Stimulated activated CD8-positive, alpha-beta memory T cell treated with anti-CD3 and anti-CD28 coated beads, Interleukin-12 subunit alpha, Interleukin-12 subunit beta, amount 100 ng/mL, for 4 hours (primary cell): ENCODE measurements around the gene TCN1.
"Not testable (repeated sequence)": the region's sequence is repeated elsewhere in the genome, so short reads cannot be mapped to it uniquely, and the experiment has no call there.

Source experiments
- DNase-seq: peaks from one replicate; pipeline ENCODE4 v3.0.0-alpha.2; 2020; ENCODE audit warnings: low read depth

The TCN1 gene, protein sequence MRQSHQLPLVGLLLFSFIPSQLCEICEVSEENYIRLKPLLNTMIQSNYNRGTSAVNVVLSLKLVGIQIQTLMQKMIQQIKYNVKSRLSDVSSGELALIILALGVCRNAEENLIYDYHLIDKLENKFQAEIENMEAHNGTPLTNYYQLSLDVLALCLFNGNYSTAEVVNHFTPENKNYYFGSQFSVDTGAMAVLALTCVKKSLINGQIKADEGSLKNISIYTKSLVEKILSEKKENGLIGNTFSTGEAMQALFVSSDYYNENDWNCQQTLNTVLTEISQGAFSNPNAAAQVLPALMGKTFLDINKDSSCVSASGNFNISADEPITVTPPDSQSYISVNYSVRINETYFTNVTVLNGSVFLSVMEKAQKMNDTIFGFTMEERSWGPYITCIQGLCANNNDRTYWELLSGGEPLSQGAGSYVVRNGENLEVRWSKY

DNA sequence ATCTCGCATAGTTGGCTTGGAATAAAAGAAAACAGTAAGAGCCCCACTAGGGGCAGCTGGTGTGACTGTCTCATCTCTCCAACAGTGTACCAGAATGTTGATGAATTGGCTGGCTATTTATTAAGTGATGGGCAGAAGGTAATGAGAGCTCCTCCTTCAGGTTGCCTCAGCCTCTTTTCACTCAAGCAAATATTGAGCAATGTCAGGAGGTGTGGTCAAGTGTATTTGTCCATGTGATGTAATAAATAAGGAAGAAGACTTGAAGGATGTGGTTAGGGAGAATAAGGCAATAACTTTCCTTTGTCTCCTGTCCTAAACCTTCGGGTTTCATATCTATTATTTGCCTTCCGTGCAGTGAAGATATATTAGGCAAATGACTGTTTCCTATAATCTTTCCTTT is at the start of gene TCN1:
Gene TCN1 (minus strand): TSS at position 91 of the 400 bp plus-strand sequence. CDS start 17 bp downstream, at position 74.
- DNase-seq, result no peak

DNA sequence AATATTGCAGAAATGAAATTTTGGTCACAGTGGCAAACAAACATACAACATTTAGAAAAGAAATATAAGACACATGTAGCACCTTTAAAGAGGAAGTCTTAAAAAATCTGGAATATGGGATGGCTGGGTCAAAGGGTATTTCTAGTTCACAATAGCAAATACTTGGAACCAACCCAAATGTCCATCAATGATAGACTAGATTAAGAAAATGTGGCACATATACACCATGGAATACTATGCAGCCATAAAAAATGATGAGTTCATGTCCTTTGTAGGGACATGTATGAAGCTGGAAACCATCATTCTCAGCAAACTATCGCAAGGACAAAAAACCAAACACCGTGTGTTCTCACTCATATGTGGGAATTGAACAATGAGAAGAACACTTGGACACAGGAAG is 37.3 kb upstream of the TCN1 start:
- DNase-seq, result not testable (repeated sequence)

DNA sequence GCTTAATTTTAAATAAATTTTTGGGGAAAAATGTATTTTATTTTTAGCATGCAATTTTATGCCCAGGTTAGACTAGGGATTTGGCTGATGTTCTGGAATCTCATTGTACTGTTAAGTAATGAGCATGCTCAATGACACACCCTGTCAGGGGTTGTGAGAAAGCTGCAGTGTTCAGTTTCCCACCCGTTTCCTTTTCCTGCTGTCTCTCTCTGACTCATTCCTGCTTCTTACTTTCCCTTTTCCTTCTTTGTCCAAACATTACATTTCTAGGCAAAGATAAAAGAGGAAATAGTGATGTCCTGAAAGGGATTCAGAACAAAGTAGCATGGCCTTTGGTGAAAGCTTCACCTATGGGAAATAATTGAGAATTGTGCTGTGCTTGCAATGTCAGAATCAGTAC is 35.0 kb upstream of the TCN1 start:
- no peak for DNase-seq

DNA sequence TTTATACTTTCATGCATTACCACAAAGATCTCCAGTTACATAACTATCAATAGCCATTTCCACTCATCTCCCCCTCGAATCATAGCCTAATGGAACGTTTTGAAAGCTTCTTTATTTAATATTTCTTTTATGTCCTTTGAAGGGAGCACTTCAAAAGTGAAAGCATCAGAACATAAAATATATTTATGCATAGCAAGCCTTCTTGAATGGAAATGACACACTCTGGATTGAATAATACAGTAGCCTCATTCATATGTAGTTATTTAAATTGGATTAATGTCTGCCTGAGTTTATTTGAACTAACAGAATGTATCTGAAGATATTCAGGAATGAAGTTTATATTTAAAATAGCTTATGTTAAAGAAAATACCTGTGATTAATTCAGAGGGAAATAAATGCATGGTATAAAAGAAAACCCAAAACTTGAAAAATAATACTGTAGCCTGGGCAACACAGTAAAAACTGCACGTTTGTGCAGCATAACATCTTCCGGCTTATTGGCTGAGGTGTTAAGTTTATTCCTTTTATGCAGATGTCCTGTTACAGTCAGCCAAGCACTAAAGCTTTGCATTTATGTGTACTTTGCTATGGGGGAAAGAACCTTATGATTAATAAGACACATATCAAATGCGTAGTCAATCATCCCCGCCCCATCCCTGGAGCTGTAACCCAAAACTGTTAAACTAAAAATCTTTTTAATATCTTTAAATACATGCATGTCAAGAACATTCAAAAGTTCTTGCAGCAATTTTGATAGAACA is 34.3 kb upstream of the TCN1 start:
- DNase-seq, result no peak

DNA sequence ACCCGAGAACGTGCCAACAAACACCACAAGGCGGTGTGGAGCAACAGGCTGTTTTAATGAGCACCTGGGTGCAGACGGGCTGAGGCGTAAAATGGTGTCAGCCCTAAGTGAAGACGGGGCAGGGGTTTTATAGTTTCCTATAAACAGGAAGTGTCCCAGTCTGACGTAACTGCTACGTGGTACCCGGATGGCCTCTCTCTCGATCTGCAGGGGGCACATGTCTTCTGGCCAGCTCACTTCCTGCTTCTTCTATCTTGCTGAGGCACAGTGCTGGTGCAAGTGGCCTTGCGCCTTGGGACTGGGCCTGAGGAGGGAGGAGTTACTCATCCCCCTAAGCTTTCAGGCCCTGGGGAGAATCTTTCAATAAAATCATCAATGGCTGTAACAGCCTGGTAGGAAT is 33.2 kb upstream of the TCN1 start:
- DNase-seq, result no peak

DNA sequence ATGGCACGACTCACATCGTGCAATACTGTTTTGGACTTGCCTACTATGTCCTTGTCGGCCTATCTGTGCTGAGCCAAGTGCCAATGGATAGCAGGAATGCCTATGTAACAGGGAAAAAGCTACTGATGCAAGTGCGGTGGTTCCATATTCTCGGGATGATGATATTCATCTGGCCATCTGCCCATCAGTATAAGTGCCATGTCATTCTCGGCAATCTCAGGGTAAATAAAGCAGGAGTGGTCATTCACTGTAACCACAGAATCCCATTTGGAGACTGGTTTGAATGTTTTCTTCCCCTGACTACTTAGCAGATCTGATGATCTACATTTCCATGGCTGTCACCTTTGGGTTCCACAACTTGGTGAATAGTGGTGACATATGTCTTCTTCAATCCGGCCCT is 32.4 kb upstream of the TCN1 start:
- DNase-seq, result no peak

DNA sequence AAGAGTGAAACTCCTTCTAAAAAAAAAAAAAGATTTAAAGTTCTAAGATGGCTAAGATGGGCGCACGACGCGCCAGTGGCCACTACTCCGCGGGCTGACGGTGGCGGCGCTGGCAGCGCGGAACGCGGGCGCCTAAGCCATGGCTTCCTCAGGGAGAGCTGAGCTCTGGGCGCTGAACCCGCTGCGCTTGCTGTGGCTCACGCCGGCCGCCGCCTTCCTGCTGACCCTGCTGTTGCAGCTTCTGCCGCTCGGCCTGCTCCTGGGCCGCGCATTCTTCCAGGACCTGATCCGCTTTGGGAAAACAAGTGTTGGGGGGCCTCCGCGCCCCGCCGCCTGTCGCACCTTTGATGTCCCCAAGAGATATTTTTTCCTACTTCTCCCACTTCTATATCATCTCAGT is 31.8 kb upstream of the TCN1 start:
- DNase-seq, result no peak

DNA sequence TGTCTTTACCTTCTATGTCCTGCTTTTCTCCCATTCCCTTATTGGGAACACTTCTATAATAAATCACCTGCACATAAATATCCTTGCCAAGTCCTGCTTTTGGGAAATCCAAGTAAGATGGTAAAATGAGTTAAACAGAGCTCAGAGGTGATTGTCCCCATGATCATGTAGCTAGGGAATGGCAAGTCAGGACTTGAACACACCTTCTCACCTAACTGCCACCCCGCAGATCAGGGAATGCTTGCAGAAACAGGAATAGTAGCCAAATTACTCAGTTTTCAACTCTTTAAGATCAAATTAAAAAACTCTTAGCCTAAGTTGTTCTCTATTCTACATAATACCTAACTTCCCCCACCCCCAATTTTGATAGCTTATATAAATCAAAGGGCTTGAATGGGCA is 28.3 kb upstream of the TCN1 start:
- DNase-seq, result no peak

DNA sequence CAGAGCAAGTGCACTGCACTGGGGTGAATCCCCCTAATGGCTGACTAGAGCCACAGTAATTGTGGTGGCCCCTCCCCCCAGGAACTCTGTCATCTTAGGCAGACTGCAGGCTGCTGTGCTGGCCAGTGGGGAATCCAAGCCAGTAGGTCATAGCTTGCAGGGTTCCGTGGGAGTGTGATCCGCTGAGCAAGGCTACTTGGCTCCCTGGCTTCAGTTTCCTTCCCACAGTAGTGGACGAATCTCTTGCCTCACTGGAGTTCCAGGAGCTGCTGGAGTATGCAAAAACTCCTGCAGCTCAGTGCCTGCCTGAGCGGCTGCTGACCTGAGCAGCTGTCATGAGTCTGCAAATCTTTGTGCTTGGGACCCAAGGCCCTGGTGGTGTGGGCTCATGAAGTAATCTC is 25.5 kb upstream of the TCN1 start:
- DNase-seq, result no peak

DNA sequence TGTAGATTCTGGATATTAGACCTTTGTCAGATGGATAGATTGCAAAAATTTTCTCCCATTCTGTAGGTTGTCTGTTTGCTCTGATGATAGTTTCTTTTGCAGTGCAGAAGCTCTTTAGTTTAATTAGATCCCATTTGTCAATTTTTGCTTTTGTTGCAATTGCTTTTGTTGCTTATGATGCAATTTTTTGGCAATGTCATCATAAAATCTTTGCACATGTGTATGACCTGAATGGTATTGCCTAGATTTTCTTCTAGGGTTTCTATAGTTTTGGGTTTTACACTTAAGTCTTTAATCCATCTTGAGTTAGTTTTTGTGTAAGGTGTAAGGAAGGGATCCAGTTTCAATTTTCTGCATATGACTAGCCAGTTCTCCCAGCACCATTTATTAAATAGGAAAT is 20.9 kb upstream of the TCN1 start:
- not testable (repeated sequence) for DNase-seq

DNA sequence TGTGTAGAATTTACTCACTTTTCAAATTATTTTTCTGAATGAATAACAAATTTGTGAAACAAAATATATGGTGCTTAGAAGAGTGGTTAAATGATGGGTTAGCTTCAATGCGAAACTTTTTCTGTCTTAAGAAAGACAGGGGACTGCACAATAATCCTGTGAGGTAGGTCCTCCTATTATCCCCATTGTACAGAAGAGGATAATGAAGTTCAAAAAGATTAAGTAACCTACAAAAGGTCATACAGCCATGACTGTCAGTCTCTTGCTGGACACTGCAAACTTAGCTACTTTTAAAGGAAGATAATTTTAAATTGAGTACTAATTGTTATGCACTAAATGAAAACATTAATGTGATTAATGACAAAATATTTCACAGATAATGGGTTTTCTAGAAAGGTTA is 17.3 kb upstream of the TCN1 start:
- no peak for DNase-seq

DNA sequence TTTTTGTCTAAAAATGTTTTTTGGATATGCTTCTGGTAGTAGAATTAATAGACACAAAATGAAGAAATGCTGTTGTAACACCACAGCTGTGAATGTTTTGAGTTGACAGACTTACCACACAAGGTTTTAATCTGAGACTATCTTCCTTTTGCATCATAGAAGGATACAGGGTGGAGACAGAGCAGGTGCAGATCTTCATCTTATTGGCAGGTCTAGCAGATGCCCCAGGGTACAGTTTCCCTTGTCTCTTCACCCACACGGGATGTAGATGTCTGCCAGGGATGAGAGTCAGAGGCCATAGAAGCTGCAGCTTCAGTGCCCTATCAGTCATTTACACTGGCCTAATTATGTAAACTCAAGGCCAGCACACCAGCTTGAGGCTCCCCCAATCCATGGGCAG is 13.3 kb upstream of the TCN1 start:
- DNase-seq, result no peak

DNA sequence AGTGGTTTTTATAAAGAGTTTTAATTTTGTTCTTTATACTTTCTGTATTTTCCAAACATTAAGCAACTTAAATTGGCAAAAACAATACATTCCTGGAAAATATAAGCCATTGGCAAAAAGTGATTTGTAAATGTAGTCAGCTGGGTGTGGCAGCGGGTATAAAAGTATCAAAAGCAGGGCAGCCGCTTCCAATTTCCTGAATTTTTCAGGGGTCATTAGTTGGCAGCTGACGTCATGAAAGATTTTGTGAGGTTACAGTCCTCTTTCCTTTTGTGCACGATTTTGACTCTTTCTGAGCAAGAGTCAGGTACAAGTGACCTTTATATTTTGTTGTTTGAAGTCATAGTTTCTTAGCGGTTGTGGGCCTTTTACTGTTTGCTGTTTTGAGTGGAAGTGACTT is 12.3 kb upstream of the TCN1 start, which contains the start of gene OOSP3:
Gene OOSP3 (plus strand): TSS at position 208 of the 400 bp plus-strand sequence. CDS start 27 bp downstream, at position 235.
- no peak for DNase-seq

DNA sequence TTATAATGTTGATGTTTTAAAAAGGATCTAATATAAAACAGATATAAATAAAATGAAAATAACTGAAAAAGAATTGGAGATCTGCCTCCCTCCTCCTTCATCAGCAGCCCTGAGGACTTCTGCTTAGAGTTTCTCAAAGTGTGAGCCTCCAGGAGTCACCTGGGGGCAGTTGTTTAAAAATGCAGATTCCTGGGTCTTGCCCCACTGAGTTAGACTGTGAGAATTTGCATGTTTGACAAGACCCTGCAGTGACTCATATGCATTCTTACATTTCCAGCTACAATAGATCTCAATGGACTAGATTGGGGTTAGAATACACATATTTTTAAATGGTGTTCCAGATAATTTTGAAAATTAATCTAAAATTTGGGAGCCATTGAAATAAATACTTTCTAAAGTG is 11.5 kb upstream of the TCN1 start:
- DNase-seq, result no peak

DNA sequence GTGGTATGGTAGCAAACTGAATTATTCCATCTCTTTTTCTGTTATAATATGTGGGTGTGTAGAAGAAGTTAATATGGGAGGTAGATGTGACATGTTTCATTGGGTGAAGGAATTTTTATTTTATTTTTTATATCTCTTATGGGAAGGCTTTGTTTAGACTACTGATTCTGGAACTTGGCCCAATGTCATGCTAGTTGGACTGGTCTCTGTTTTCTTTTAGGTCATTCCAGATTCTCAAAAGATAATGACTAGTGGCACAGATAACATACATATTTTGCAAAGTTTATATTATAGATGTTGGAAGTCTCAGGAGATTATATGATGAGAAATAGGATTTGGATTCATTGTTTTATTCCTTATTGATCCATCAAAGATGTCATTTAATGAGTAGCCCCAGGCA is 11.0 kb upstream of the TCN1 start:
- DNase-seq, result no peak

DNA sequence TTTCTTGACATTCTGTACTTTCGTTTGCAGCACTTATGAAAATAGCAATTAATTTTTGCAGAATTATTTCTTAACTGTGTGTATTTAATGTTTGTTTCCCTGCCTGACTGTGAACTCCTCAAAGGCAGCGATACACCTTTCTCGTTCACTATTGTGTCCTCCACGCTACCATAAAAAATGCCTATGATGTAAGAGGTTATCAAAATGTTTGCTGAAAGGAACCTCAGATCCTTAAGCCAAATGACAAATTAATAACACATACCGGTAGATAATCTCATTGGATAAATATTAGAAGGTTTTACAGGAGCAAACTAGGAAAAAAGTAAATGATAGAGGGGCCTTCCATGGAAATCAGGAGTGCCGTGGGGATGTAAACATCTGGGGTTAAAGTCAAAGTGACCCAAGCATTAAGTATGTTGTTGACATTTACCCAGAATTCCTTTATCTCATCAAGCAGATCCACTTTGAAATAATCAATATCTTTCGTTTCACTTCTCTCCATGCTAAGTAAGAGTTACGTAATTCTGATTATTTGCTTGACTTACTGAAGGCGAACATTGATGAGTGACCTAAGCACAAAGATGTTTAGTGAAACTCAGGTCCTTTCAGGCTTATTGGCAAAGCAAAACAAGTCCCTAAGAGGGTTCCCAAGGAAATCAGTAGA is 9.7 kb upstream of the TCN1 start:
- DNase-seq, result no peak

DNA sequence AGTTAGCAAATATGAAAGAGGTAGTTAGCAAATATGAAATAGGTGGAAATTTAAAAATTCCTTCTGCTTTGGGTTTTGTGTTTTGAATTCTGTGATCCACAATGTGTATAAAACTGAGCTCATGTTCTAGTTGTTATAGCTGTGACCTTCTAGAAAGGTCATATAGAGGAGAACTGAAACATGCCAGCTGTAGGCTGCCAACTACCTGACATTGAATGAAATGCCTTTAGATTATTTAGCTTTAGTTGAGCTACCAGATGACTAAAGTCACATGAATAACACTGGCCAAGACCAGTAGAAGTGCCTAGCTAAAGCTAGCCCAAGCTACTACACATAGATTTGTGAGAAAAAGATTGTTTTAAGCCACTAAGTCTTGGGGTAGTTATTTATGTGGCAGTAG is 5.8 kb upstream of the TCN1 start:
- no peak for DNase-seq

DNA sequence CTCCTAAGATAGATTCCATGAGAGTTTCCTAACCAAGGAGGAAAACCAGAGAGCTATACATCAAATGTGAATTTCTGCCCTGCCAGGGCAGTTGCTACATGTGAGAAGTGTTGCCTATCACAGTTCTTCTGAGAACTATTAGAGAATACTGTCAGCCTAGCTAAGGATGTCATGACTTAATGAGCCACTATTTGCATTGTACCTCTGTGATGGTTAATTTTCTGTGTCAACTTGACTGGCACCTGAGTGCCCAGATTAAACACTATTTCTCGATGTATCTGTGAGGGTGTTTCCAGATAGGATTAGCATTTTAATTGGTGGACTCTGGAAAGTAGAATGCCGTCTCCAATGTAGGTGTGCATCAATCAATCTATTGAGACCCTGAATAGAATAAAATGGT is 1.7 kb upstream of the TCN1 start:
- DNase-seq, result no peak

DNA sequence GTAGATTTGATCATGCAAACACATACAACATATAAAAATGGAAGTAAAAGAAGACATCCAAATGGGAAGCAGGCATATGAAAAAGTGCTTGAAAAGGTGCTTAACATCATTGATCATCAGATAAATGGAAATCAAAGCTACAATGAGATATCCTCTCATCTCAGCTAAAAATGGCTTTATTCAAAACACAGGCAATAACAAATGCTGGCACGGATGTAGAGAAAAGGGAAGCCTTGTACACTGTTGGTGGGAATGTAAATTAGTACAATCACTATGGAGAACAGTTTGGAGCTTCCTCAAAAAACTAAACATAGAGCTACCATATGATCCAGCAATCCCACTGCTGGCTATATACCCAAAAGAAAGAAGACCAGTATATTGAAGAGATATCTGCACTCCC is 549 bp upstream of the TCN1 start:
- DNase-seq, result no peak

DNA sequence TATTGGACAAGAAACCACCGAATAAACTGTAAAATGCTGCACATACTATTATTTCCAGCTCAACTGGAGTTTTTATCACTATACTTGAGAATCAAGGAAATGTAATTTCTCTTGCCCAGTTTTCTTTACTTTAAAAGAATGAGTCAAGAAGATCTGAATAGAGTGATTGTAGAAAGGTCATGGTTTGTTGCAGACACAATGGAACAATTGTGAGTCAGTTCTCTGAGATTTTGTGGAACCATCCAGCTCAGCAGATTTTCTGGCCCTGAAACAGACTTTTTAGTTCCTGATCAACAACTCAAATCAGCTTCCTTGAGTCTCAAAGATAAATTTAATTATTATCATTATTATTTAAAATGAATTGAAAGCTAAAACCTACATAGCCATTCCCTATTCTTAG is 1.3 kb downstream of the TCN1 start:
- no peak for DNase-seq

DNA sequence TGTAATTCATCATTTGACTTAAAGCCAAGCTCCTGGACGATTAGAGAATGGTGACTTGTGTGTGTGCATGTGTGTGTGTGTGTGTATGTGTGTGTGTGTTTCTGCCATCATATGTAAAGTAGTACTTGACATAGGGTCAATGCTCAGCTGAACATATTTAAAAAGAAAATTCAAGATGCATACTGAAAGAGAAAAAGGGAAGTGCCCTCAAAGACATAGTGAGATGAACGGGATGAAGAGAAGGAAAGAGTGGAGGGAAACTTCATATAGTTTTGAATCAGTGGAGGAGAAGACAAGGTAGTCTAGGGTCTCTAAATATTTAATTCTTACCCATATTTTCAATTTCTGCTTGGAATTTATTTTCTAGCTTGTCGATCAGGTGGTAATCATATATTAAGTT is 4.0 kb downstream of the TCN1 start:
- no peak for DNase-seq

DNA sequence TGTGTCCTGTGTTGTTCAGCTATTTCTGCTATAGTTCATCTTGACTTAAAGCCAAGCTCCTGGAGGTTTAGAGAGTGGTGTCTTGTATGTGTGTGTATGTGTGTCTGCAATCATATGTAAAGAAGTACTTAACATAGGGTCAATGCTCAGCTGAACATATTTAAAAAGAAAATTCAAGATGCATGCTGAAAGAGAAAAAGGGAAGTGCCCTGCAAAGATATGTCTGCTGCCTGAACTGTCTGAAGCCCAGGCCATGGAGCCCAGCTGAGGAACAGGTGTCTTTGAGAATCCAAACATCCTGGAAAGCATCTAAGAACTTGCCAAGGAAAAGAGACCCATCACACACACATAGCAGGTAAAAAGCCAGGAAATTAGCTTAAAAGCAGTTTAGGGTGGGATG is 6.6 kb downstream of the TCN1 start:
- no peak for DNase-seq
